ENCODE measurements around the gene SMURF2.

Gene SMURF2

GRCh38 chr17:64506201-64506575 is 155.9 kb downstream of the SMURF2 start, which contains the start of gene DDX5:
Gene DDX5 (minus strand): TSS chr17:64506289. CDS start chr17:64506119, 170 bp downstream.
- H3K4me3 ChIP-seq (ENCODE audit: control insufficient read depth, low read depth, low read length): peak within 1 kb of the TSS; percentile 97
- DNase-seq (ENCODE audit: low read depth): peak; percentile 86
- TF ChIP-seq CTCF (IDR thresholded peaks at IDR 0.05; ENCODE audit: control insufficient read depth, insufficient read depth, low read depth, low read length, missing control alignments): no peak

- DNase-seq (ENCODE audit: low read depth): peak; percentile 55
- no peak for TF ChIP-seq CTCF (IDR thresholded peaks at IDR 0.05; ENCODE audit: control insufficient read depth, insufficient read depth, low read depth, low read length, missing control alignments)
- H3K4me3 ChIP-seq (ENCODE audit: control insufficient read depth, low read depth, low read length): peak overlapping the region; percentile 97
Measured at GRCh38 chr17:64505340-64506200, 156.5 kb downstream of the SMURF2 start.

GRCh38 chr17:64504769-64505339 is 157.3 kb downstream of the SMURF2 start:
- no peak for TF ChIP-seq CTCF (IDR thresholded peaks at IDR 0.05; ENCODE audit: control insufficient read depth, insufficient read depth, low read depth, low read length, missing control alignments)

GRCh38 chr17:64503821-64504768 is 158.0 kb downstream of the SMURF2 start:
- H3K4me3 ChIP-seq (ENCODE audit: control insufficient read depth, low read depth, low read length): peak overlapping the region; percentile 97
- no peak for DNase-seq (ENCODE audit: low read depth)
- TF ChIP-seq CTCF (IDR thresholded peaks at IDR 0.05; ENCODE audit: control insufficient read depth, insufficient read depth, low read depth, low read length, missing control alignments): no peak

More at GRCh38 chr17:64504769-64505339, 157.3 kb downstream of the SMURF2 start:
- H3K4me3 ChIP-seq (ENCODE audit: control insufficient read depth, low read depth, low read length): peak overlapping the region; percentile 97
- peak; percentile 39 for DNase-seq (ENCODE audit: low read depth)

- TF ChIP-seq CTCF (IDR thresholded peaks at IDR 0.05; ENCODE audit: control insufficient read depth, insufficient read depth, low read depth, low read length, missing control alignments): no peak
- no peak for DNase-seq (ENCODE audit: low read depth)
- H3K4me3 ChIP-seq (ENCODE audit: control insufficient read depth, low read depth, low read length): peak overlapping the region; percentile 97
Measured at GRCh38 chr17:64503341-64503740, 158.8 kb downstream of the SMURF2 start.

- TF ChIP-seq CTCF (IDR thresholded peaks at IDR 0.05; ENCODE audit: control insufficient read depth, insufficient read depth, low read depth, low read length, missing control alignments): no peak
- H3K4me3 ChIP-seq (ENCODE audit: control insufficient read depth, low read depth, low read length): no peak overlapping the region
- DNase-seq (ENCODE audit: low read depth): no peak
Measured at GRCh38 chr17:64502809-64503208, 159.3 kb downstream of the SMURF2 start.
